Activated CD4-positive, alpha-beta T cell treated with anti-CD3 and anti-CD28 coated beads, Interleukin-2, amount 50 U/mL, for 1 hour (primary cell): ENCODE results near the gene SMO.
"Not testable (repeated sequence)": the region's sequence is repeated elsewhere in the genome, so short reads cannot be mapped to it uniquely, and the experiment has no call there.

Experiments
- DNase-seq: peaks from one replicate; pipeline ENCODE4 v3.0.0-alpha.2; 2020

SMO gene

DNA sequence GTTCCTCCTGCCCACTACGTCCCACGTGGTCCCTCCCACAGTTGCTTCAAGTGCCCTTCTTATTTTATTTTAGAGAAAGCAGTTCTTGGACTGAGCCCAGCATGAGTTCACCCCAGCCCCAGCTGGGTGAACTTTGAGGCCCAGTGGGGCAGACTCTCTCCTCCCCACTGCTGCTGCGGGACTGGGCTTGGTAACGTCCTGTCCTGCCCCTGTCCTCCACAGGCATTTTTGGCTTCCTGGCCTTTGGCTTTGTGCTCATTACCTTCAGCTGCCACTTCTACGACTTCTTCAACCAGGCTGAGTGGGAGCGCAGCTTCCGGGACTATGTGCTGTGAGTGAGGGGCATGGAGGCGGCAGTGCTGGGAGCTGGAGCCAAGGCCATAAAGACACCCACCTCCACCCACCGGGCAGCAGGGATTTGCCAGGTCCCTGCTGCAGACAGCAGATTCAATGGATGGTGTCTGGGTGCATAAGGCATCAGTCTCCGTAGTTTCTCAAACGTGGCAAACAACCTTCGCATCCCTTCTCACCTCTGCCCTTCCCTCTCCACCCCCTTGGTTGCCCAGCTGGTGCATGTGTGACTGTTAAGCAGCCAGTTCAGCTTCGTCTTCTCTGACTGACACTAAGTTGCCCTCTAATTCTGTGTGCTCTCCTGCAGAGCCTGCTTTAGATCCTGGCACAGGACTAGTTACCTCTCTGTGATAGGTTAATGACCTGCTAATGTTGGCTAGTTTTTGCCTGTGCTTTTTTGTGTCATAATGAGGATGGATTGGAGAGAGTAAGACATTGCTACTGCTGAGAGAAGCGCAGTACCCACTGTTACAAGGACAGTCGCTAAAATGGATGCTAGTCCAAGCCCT is 20.9 kb downstream of the SMO start:
- no peak for DNase-seq

DNA sequence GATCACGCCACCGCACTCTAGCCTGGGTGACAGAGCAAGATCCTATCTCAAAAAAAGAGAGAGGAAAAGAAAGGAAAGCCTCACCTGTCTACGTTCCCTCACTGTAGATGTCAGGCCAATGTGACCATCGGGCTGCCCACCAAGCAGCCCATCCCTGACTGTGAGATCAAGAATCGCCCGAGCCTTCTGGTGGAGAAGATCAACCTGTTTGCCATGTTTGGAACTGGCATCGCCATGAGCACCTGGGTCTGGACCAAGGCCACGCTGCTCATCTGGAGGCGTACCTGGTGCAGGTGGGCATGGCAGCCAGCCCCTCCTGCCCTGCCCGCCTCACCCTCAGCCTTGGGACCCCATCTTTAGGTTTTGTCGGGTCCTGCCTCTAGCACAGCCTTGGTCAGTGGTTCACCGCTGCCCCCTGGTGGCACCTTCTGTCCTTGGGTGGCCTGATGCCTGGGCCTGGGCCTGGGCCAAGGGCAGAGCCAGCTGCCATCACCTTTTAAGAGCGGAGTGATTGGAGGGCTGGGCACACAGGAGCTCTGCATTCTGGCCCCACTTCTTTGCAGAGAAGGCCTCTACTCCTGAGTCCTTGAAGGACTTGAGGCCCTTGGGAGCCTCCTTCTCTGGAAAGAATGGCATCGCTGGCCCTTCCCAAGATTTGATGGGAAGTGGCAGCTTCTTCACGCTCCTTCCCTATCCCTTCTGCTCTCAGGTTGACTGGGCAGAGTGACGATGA is 22.0 kb downstream of the SMO start:
- peak; percentile 61 for DNase-seq

DNA sequence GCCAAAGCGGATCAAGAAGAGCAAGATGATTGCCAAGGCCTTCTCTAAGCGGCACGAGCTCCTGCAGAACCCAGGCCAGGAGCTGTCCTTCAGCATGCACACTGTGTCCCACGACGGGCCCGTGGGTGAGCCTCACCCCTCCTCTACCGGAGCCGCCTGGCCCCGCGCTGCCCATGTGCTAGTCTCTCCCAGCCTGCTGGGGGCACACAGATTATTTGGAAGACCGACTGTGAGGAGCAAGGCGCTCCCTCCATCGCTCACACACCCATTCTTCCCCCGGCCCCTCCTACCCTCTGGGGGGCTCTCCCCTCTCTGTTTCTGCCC is 22.5 kb downstream of the SMO start:
- DNase-seq: no peak

DNA sequence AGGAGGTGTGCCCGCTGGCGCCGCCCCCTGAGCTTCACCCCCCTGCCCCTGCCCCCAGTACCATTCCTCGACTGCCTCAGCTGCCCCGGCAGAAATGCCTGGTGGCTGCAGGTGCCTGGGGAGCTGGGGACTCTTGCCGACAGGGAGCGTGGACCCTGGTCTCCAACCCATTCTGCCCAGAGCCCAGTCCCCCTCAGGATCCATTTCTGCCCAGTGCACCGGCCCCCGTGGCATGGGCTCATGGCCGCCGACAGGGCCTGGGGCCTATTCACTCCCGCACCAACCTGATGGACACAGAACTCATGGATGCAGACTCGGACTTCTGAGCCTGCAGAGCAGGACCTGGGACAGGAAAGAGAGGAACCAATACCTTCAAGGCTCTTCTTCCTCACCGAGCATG is 23.7 kb downstream of the SMO start:
- DNase-seq: no peak

DNA sequence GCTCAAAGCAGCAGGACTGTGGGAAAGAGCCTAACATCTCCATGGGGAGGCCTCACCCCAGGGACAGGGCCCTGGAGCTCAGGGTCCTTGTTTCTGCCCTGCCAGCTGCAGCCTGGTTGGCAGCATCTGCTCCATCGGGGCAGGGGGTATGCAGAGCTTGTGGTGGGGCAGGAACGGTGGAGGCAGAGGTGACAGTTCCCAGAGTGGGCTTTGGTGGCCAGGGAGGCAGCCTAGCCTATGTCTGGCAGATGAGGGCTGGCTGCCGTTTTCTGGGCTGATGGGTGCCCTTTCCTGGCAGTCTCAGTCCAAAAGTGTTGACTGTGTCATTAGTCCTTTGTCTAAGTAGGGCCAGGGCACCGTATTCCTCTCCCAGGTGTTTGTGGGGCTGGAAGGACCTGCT is 24.2 kb downstream of the SMO start:
- DNase-seq: no peak

DNA sequence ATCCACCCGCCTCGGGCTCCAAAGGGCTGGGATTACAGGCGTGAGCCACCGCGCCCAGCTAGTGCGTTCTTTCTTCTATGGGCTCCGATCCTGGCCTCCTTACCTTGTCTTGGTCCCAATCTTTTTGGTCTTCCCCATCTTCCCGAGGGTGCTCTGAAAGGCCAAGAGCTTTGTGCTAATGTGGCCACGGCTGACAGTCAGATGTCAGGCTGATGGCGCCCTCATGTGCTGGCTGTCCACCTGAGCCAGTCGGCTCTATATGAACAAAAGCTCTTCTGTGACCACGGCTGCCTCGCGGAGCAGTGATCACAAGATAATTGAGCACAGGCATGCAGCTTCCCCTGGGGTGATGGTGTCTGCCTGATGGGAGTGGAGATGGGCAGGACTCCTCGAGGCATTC is 25.4 kb downstream of the SMO start:
- no peak for DNase-seq

DNA sequence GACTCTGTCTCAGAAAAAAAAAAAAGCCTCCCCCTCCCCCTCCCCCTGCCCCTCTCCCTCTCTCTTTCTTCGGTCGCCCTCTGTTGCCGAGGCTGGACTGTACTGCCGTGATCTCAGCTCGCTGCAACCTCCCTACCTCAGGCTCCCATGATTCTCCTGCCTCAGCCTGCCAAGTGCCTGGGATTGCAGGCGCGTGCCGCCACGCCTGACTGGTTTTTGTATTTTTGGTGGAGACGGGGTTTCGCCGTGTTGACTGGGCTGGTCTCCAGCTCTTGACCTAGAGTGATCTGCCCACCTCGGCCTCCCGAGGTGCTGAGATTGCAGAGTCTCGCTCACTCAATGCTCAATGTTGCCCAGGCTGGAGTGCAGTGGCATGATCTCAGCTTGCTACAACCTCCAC is 27.3 kb downstream of the SMO start:
- not testable (repeated sequence) for DNase-seq

DNA sequence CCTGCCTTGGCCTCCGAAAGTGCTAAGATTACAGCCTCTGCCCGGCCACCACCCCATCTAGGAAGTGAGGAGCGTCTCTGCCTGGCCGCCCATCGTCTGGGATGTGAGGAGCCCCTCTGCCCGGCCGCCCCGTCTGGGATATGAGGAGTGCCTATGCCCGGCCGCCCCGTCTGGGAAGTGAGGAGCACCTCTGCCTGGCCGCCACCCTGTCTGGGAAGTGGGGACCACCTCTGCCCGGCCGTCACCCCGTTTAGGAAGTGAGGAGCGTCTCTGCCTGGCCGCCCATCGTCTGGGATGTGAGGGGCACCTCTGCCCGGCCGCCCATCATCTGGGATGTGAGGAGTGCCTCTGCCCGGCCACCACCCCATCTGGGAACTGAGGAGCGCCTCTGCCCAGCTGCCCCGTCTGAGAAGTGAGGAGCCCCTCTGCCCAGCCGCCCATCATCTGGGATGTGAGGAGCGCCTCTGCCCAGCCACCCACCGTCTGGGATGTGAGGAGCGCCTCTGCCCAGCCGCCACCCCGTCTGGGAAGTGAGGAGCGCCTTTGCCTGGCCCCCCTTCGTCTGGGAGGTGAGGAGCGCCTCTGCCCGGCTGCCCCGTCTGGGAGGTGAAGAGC is 27.8 kb downstream of the SMO start:
- DNase-seq: not testable (repeated sequence)

DNA sequence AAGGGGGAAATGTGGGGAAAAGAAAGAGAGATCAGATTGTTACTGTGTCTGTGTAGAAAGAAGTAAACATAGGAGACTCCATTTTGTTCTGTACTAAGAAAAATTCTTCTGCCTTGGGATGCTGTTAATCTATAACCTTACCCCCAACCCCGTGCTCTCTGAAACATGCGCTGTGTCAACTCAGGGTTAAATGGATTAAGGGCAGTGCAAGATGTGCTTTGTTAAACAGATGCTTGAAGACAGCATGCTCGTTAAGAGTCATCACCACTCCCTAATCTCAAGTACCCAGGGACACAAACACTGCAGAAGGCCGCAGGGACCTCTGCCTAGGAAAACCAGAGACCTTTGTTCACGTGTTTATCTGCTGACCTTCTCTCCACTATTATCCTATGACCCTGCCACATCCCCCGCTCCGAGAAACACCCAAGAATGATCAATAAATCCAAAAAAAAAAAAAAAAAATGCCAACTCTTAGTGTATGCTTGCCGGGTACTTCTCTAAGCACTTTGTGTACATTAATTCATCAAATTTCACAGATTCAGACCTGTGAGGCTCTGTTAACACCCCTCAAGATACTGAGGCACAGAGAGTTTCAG is 28.5 kb downstream of the SMO start:
- DNase-seq: not testable (repeated sequence)

DNA sequence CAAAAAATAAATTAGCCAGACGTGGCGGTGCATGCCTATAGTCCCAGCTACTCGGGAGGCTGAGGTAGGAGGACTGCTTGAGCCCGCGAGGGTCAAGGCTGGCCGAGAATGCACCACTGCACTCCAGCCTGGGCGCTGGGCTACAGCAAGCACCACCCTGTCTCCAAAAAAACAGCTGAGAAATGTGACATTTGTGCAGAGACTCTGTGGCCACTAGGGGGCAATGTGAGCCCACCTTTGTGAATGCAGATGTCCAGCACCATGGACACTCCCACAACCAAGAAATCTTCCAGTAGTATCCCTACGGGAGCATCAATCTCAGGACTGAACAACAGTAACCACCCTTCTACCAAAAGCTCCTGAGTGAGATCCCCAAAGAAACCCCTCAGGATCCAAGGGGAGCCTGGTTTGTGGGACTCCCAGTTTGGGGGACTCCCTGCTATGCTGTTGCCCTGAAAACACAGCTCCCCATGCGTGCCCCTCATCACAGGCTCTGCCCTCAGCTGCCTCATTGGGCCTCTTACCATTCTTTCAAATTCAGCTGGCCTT is 30.2 kb downstream of the SMO start:
- peak; percentile 78 for DNase-seq

DNA sequence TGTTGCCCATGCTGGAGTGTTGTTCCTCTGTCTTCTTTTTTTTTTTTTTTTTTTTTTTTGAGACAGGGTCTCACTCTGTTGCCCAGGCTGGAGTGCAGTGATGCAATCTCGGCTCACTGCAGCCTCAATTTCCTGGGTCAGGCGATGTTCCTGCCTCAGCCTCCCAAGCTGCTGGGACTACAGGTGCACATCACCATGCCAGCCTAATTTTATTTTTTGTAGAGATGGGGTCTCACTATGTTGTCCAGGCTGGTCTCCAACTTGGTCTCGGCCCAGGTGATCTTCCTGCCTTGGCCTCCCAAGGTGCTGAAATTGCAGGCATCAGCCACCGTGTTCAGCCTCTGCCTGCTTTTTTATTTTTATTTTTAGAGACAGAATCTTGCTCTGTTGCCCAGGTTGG is 30.7 kb downstream of the SMO start:
- DNase-seq: not testable (repeated sequence)

DNA sequence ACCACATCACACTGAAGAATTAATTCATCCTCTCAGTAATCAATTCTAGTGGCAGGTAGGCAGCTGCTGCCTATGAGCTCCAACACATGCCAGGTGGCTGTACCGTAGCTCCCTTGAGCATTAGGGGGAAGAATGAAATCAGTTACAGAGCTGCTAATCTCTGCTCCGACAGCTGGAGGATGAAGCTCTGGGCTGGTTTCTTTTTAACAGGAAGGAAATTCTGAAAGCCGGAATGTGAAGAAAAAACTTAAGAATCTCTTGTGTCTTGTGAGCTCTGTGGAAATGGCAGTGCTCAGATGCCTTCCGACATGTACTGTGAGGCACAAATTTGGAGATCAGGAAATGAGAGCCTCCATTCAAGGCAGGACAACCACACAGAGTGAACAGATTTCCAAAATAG is 33.6 kb downstream of the SMO start:
- no peak for DNase-seq

DNA sequence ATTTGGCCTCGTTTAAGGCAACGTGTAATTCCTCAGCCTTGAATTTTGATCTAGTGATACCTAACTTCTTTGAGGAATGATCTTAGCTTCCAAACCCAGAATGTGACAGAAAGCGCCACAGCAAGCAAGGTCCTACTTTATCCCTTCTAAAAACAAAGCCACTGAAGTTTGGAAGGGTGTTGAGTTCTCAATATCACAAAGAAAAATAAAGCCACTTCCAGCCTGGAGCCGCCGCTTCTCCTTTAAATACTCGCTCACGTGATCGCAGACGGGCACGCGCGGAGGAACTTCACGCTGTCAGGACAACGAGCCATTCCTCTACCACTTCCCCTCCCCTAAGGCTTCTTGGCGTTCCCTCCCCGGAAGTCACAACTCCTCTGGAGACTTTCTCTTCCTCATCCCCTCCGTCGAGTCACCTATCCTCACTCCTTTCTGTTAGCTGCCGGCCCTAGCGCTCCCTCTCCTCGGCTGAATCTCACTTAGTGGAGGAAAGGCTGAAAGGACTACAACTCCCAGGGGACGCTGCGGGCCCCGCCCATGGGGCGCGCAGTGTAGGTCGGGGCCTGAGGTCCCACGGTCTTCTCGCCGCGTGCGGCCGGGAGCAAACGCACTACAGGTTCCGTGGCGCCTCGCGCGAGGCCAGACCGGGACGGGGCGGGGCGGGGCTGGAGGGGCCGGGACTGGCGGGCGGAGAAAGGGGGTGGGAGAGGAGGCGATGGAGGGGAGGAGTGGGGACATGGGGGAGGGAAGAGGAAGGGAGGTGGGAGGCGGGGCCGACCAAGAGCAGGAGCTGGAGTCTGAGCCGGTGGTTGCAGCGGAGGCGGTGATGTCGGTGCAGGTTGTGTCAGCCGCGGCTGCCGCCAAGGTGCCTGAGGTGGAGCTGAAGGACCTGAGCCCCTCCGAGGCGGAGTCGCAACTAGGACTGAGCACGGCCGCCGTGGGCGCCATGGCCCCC is 36.1 kb downstream of the SMO start, which contains the start of gene AHCYL2:
AHCYL2 (plus strand) TSS at position 780 of the 955 bp plus-strand sequence.
- peak; percentile 98 for DNase-seq

DNA sequence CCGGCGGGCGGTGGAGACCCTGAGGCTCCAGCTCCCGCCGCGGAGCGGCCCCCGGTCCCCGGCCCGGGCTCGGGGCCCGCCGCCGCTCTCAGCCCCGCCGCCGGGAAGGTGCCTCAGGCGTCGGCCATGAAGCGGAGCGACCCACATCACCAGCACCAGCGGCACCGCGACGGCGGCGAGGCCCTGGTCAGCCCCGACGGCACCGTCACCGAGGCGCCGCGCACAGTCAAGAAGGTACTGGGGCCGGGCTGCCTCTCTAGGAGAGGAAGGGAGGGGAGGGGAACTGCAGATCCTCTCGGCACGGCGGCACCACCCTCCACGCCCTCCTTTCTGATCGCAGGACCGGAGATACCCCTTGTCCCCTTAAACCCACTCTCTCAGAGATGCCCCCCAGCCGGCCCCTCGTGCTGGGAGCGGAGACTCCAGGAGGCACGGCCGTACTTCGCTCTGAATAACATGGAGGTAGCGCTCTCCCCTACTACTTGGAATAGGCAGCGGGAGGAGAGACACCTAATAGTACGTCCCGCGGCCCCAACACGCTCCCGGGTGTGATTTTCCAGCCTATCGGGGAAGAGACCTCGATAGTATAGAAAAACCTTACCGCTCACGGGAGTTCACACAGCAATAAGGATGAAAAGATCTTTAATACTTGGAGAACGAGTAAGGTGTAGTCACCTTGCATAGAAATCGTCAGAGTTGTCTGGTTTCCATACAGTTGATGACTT is 36.9 kb downstream of the SMO start:
- DNase-seq: peak; percentile 49

DNA sequence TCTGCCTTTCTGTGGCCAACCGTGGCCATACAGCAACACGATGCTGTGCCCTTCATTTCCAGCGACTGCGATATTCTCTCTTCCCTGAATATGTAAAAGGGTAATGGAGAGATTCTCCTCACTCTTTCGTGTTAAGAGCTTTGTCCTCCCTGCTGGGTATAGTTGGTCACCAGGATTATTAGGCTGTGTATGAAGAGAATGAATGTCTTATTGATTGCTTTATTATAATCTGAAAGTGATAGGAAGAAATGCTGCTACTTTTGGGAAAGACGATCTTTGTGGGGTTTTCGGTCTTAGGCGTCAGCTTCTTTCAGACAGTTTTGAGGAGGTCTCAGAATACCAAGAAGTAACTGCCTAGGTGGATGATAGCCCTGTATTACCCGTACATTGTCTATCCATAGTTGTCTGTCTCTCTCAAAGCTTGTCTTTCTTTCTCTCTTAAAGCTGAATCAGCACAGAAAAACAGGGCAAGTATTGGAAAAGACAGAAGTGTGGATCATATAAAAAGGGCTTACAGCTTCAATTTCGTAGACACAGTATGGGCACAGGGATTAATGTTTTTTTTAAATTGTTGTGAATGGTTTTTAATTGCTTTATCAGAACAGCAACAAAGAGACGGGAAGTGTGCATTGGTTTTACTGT is 37.6 kb downstream of the SMO start:
- DNase-seq: no peak

DNA sequence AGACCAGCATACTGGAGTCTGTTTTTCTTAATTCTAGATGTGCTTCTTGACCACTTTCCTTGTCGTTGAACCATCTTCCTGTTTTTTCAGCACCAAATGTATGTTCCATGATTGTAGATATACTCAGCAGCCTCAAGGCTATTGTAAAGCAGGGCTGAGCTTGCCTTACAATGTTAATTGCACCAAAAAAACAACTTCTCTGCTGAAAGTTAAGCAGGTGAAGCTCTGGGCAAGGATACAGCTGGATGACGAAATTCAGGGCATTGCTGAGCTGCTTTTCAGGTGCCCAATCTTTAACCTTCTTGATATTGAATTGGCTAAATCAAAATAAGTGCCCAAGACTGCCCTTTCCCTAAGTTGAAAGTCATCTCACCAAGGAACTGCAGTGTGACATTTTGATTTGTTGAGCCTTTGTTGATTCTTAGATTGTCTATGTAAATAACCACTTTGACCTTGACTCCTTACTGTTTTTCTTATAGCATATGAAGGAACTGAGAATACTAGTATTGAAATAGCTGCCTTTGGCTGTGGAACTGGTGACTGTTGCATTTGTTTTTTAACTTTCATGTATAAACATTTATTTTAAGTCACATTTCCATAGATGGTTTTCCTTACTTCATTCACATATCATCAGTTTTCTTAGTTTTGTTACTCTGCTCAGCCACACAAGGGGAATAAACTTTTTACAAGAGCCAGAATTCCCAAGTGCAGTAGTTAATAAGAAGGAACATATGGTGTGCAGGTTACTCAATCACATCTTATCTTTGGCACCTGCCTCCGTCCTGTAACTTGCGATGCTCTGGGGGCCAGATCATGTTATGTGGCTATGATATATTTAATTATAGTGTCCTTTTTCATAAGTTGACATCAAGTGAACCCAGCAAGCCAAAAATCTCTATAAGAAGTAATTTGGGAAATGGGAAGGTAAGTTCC is 39.5 kb downstream of the SMO start:
- no peak for DNase-seq

DNA sequence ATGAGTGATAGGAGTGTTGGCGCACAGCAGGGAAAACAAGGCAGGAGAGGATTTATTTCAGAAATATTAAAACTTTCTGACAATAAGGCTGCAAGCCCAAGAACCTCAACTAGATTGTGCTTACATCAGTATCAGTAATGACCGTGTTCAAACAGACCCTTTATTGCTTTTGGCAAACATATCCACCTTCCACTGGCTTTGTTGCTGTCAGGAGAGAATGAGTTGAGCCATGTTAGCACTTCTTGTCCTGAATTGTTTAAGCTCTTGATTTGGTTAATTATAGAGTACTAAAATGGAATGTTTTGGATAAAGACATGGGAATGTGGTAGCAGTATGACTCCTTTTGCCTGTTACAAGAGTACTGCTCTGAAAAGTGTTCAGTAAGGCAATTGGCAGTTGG is 40.2 kb downstream of the SMO start:
- DNase-seq: no peak

DNA sequence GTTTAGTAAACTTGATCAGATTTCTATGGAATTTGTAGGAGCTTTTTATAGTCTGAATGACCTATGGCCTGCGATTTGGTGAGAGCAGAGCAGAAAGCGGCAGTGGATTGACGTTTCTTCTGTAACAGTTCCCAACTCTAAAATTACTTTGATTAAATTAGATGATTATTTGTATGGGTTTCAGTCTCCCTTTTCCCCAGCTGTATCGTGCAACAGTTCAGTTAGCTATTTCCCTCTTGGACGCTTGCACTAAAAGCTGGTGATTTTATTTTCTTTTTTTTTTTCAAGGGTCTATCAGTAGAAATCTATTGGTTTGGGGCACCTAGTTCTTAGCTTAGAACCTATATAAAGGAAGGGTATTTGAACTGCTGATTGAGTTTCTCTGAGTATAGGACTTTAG is 43.2 kb downstream of the SMO start:
- no peak for DNase-seq

DNA sequence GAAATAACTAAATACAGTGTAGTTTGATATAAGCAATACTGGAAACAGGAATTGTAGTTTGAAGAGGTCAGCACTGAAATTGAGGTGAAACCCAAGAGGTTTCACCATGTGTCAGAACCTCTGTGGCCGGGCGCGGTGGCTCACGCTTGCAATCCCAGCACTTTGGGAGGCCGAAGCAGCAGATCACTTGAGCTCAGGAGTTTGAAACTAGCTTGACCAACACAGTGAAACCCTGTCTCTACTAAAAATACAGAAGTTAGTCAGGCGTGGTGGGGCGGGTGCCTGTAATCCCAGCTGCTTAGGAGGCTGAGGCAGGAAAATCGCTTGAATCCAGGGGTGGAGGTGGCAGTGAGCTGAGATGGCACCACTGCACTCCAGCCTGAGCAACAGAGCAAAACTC is 50.1 kb downstream of the SMO start:
- no peak for DNase-seq
